HepG2 (cell line): Measurements from ENCODE around the gene UBE2L6. TPM values are rescaled to one million over a fixed set of nuclear protein-coding genes. Genes with fewer than 3 reads are reported as not detected.

Experiments
- ATAC-seq: fragments of 200-7000 bp; cut with Tn5 transposase; 3 replicates; pipeline ENCODE4 v1.9.1; 2020; ENCODE audit warnings: mild to moderate bottlenecking, moderate library complexity
- BruUV-seq: library from RNA; stranded (reverse); fragments of 400-500 nt; replicated peaks from 2 replicates; lab custom pipeline; 2021; lab: Mats Ljungman, UMichigan
- CTCF ChIA-PET: fragments of 300-600 bp; formaldehyde crosslinking; extraction: SDS; loops from one replicate; lab custom pipeline; 2021; ENCODE audit warnings: low total read pairs, inconsistent platforms, low intra/inter-chr PET ratio; lab: Yijun Ruan, JAX
- POLR2A ChIA-PET: fragments of 350-600 bp; sonication (Branson Sonifier 250); formaldehyde crosslinking; loops from one replicate; lab custom pipeline; 2020; ENCODE audit warnings: antibody characterized with exemption, inconsistent platforms; lab: Yijun Ruan, JAX
- DNase-seq: peaks from one replicate; pipeline ENCODE4 v3.0.0-alpha.2; 2015; ENCODE audit warnings: low spot score
- FAIRE-seq: peaks from 3 replicates; lab custom pipeline; 2011; peaks lifted over from hg19 to GRCh38; lab: Jason Lieb, UNC
- H2AFZ ChIP-seq: one replicate; pipeline ENCODE4 v1.6.1; 2011; ENCODE audit warnings: low read length, inconsistent platforms
- H3K27ac ChIP-seq: fragments of 300-600 bp; 3 replicates; pipeline ENCODE4 v1.8.0; 2011; ENCODE audit warnings: mixed run types, mild to moderate bottlenecking, mixed read lengths, low read length, inconsistent platforms; ENCODE audit not compliant: insufficient read depth; ENCODE audit errors: extremely low read length
- H3K27me3 ChIP-seq, 2 experiments: fragments of 200-600 bp in 1 of 2; 2 replicates in 1 of 2; 3 replicates in 1 of 2; pipeline versions ENCODE4 v1.6.0 to v1.8.0; 2011; ENCODE audit warnings: low read length in 2 of 2, mild to moderate bottlenecking in 2 of 2, moderate library complexity in 2 of 2, inconsistent platforms in 1 of 2; ENCODE audit not compliant: insufficient read depth in 2 of 2, control insufficient read depth in 1 of 2
- H3K36me3 ChIP-seq, 2 experiments: fragments of 200-600 bp in 1 of 2; replicated peaks in 1 of 2; 2 replicates in 1 of 2; 3 replicates in 1 of 2; pipeline versions ENCODE4 v1.5.1 to v1.8.0; 2011; ENCODE audit warnings: low read length in 2 of 2, inconsistent platforms in 1 of 2; ENCODE audit not compliant: insufficient read depth in 2 of 2, control insufficient read depth in 1 of 2
- H3K4me1 ChIP-seq: 2 replicates; pipeline ENCODE4 v1.5.1; 2012; ENCODE audit warnings: low read length, inconsistent platforms; ENCODE audit not compliant: insufficient read depth
- H3K4me2 ChIP-seq: 2 replicates; pipeline ENCODE4 v1.6.0; 2011; ENCODE audit warnings: low read depth, low read length, inconsistent platforms
- H3K4me3 ChIP-seq, 3 experiments: fragments of 200-600 bp in 1 of 3; sonication (generic), shearing (Covaris generic) in 1 of 3; replicated peaks in 1 of 3; 2 replicates each; pipeline ENCODE4 v1.5.1; 2011 to 2016; ENCODE audit warnings: low read length in 3 of 3, inconsistent platforms in 2 of 3, low read depth in 2 of 3, mild to moderate bottlenecking in 2 of 3, control low read depth in 1 of 3, mixed read lengths in 1 of 3; ENCODE audit not compliant: insufficient read depth in 1 of 3
- H3K79me2 ChIP-seq: one replicate; pipeline ENCODE4 v1.6.1; 2011; ENCODE audit warnings: low read length, inconsistent platforms; ENCODE audit not compliant: insufficient read depth
- H3K9ac ChIP-seq: 2 replicates; pipeline ENCODE4 v1.6.0; 2011; ENCODE audit warnings: mild to moderate bottlenecking, low read depth, low read length, inconsistent platforms; ENCODE audit not compliant: insufficient read depth
- H3K9me3 ChIP-seq: 2 replicates; pipeline ENCODE4 v1.5.1; 2012; ENCODE audit warnings: mild to moderate bottlenecking, low read length
- H4K20me1 ChIP-seq: 2 replicates; pipeline ENCODE4 v1.6.0; 2011; ENCODE audit warnings: inconsistent platforms, mild to moderate bottlenecking, low read length, moderate library complexity; ENCODE audit not compliant: insufficient read depth
- ETV6 ChIP-seq: sonication (generic); formaldehyde crosslinking; conservative IDR thresholded peaks from 2 replicates; pipeline ENCODE4 v1.4.0; 2020; ENCODE audit warnings: missing genetic modification reagents
- HOXA9 ChIP-seq: sonication (generic); formaldehyde crosslinking; IDR thresholded peaks from 2 replicates; pipeline ENCODE4 v1.8.1; 2022; ENCODE audit warnings: missing genetic modification reagents, mild to moderate bottlenecking, moderate library complexity, borderline replicate concordance
- MBD4 ChIP-seq: IDR thresholded peaks from 2 replicates; pipeline ENCODE4 v1.6.1; 2012; ENCODE audit warnings: low read length, inconsistent platforms, borderline replicate concordance
- MXI1 ChIP-seq: IDR thresholded peaks from 3 replicates; pipeline ENCODE4 v1.6.1; 2012; ENCODE audit warnings: low read depth, low read length, inconsistent platforms, borderline replicate concordance
- MYC ChIP-seq: sonication (generic); formaldehyde crosslinking; IDR thresholded peaks from 2 replicates; pipeline ENCODE4 v1.9.0; 2021; ENCODE audit warnings: missing genetic modification reagents, borderline replicate concordance
- SRSF9 ChIP-seq: fragments of 200-400 bp; formaldehyde crosslinking; IDR thresholded peaks from 2 replicates; pipeline ENCODE4 v1.6.1; 2018; ENCODE audit warnings: borderline replicate concordance, mild to moderate bottlenecking, low read depth, low read length; ENCODE audit not compliant: insufficient read depth, poor library complexity, severe bottlenecking
- ZNF232 ChIP-seq: sonication (generic); formaldehyde crosslinking; IDR thresholded peaks from 2 replicates; pipeline ENCODE4 v1.4.0; 2020; ENCODE audit warnings: missing genetic modification reagents, borderline replicate concordance
- ZNF501 ChIP-seq: sonication (generic); formaldehyde crosslinking; IDR thresholded peaks from 2 replicates; pipeline ENCODE4 v1.5.1; 2020; ENCODE audit warnings: mild to moderate bottlenecking, moderate library complexity, missing genetic modification reagents
- ZNF547 ChIP-seq: sonication (generic); formaldehyde crosslinking; IDR thresholded peaks from 2 replicates; pipeline ENCODE4 v1.5.1; 2020; ENCODE audit warnings: mild to moderate bottlenecking, missing genetic modification reagents
- ZNF629 ChIP-seq: sonication (generic); formaldehyde crosslinking; conservative IDR thresholded peaks from 2 replicates; pipeline ENCODE4 v1.5.0; 2020; ENCODE audit warnings: missing genetic modification reagents
- ZNF777 ChIP-seq: sonication (generic); formaldehyde crosslinking; IDR thresholded peaks from 2 replicates; pipeline ENCODE4 v1.4.0; 2020; ENCODE audit warnings: missing genetic modification reagents
- ZNF781 ChIP-seq: sonication (generic); formaldehyde crosslinking; IDR thresholded peaks from 2 replicates; pipeline ENCODE4 v1.5.1; 2020; ENCODE audit warnings: borderline replicate concordance, mild to moderate bottlenecking, missing genetic modification reagents; ENCODE audit errors: not compliant biosample characterization
- WGBS: methylation state at CpG from one replicate; pipeline ENCODE4 v1.1.6; 2017; ENCODE audit warnings: low lambda C conversion rate; 5-methylcytosine and 5-hydroxymethylcytosine counted together
- in situ Hi-C: cut with HindIII; loops from 2 replicates; pipeline ENCODE4 v1.10.0; 2017; ENCODE audit warnings: low pct_unique_long_range_greater_than_20kb; ENCODE audit not compliant: extremely low pct_ligation_motif_present
- intact Hi-C: fragments of 100-400 bp; cut with micrococcal nuclease; formaldehyde crosslinking; loops from one replicate; pipeline ENCODE4 v1.10.0; 2022; ENCODE audit not compliant: unreplicated experiment
- polyA plus RNA-seq, 8 experiments: library from polyadenylated mRNA; depleted of rRNA in 3 of 8; stranded (reverse) in 7 of 8; unstranded in 1 of 8; fragments of >200 nt; fragmentation: Illumina TruSeq in 4 of 8; extraction: Trizol in 4 of 8; gene quantifications; 2 replicates each; pipeline versions ENCODE4 v1.2.1 to v1.2.3, GENCODE V29; 2011 to 2016; ENCODE audit warnings: low read depth in 4 of 8, missing spikeins in 1 of 8, mixed read lengths in 1 of 8; ENCODE audit not compliant: insufficient read depth in 1 of 8
- total RNA-seq, 5 experiments: library from RNA; depleted of rRNA; stranded (reverse); fragments of >200 nt; fragmentation: Illumina TruSeq; extraction: Trizol; gene quantifications; 2 replicates each; pipeline ENCODE4 v1.2.3, GENCODE V29; 2016; ENCODE audit warnings: low read depth in 1 of 5
- TF ChIP-seq, protein P1 (sequence below): sonication (generic); formaldehyde crosslinking; IDR thresholded peaks from 2 replicates; pipeline ENCODE4 v1.9.0; 2021; ENCODE audit warnings: missing genetic modification reagents, mild to moderate bottlenecking, borderline replicate concordance
- TF ChIP-seq, protein P2 (sequence below), 2 experiments: sonication (generic) in 1 of 2; formaldehyde crosslinking in 1 of 2; IDR thresholded peaks; 2 replicates each; pipeline versions ENCODE4 v1.5.1 to v1.6.1; 2011 to 2020; ENCODE audit warnings: borderline replicate concordance in 1 of 2, low read depth in 1 of 2, low read length in 1 of 2, mild to moderate bottlenecking in 1 of 2, missing genetic modification reagents in 1 of 2, moderate library complexity in 1 of 2
- TF ChIP-seq, protein P3 (sequence below): sonication (generic); formaldehyde crosslinking; IDR thresholded peaks from 2 replicates; pipeline ENCODE4 v1.8.1; 2023; ENCODE audit warnings: mild to moderate bottlenecking, inconsistent platforms, moderate library complexity, missing genetic modification reagents, borderline replicate concordance

UBE2L6 gene
- total and polyA plus RNA-seq, 2 of the 13 experiments (the other 11 are each of a cell fraction or from before 2014, with no cell fraction given), result 30.3 to 30.4 TPM

DNA sequence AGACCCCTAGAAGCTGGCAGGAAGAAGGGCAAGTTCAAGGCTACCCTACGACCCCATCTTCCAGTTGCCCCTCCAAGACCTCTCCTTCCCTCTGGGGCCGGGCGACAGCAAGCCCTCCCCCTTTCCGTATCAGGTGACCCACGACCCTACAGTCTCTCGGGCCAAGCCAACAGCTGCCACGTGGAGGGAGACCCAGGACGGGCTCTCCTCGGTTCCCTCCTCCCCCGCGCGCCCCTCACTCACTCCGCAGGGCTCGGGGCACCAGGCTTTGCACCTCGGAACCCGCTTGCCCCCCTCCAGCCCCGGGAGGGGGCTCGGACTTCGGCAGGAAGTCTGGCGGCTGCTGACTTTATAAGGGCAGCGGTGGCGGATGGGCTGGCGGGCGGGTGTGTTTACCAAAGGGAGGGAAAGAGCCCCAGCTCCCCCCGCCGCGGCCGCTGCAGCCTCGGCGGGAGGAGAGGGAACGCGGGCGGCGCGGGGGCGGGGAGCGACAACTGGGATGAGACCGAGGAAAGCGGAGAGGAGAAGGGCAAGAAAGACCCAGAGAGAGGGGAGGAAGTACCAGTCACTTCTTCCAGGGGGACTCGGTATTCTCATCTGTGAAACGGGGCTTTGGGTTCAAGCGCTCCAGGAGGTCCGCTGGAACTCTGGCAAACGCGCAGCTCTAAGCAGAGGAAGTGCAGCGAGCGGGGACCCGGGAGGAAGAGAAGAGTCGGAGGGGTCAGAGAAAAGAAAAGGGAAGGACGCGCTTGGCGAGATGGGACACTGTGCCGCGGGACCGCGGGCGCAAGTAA lies 52.7 kb downstream of the UBE2L6 start:
- Histone ChIP-seq H3K9ac (peak overlapping the region; percentile 85), H3K4me2 (peak overlapping the region; percentile 96), H2AFZ (no peak overlapping the region), H3K27me3 (no peaks in the 10 kb centered on the region), H3K4me1 (peaks cover 61% of the 10 kb centered on the region), H3K79me2 (peaks cover 48% of the 10 kb centered on the region), H3K27ac (peak overlapping the region; percentile 82), H3K36me3 (peaks cover 0 to 13% of the 10 kb centered on the region in 2 experiments; a peak in 1 of 5 replicates), H3K4me3 (peak overlapping the region; percentile 76 to 95 (median 86)), H4K20me1 (no peaks in the 10 kb centered on the region), H3K9me3 (no peaks in the 10 kb centered on the region)
- ATAC-seq (peak; percentile 78), FAIRE-seq (no peak), DNase-seq (peak; percentile 46)
- intact Hi-C loops, result loop anchor here (1.0 kb wide), 2 partner anchors 16 to 17 kb away; partner anchors contain the start of gene TIMM10
- ChIA-PET POLR2A (interaction anchor here (0.8 to 6.9 kb wide), 14 partner anchors 9 to 189 kb away, joined by 3 to 111 read pairs (median 4); partner anchors contain the start of gene TIMM10), CTCF (interaction anchor here (1.5 kb wide), 1 partner anchor 12 kb away, joined by 4 read pairs; no protein-coding TSS in a partner anchor)
- no TSS peak for BruUV-seq
- in situ Hi-C loops, result no loop called here
- WGBS, result 2% methylated on average over 40 of the region's 57 CpGs
- peak; percentile 93 for TF ChIP-seq ZNF629 (CRISPR knock-in tag)
- TF ChIP-seq, protein P1, sequence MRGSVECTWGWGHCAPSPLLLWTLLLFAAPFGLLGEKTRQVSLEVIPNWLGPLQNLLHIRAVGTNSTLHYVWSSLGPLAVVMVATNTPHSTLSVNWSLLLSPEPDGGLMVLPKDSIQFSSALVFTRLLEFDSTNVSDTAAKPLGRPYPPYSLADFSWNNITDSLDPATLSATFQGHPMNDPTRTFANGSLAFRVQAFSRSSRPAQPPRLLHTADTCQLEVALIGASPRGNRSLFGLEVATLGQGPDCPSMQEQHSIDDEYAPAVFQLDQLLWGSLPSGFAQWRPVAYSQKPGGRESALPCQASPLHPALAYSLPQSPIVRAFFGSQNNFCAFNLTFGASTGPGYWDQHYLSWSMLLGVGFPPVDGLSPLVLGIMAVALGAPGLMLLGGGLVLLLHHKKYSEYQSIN, result 0 out of 2 replicates have a peak, but pooled peaks have one; percentile 54
- TF ChIP-seq ZNF777 (CRISPR knock-in tag), result peak; percentile 13; the same call in 1 of the 2 replicates
- TF ChIP-seq ZNF501 (CRISPR knock-in tag), result peak; percentile 83
- no peak; the same call in 1 of the 2 replicates for TF ChIP-seq ETV6 (CRISPR knock-in tag)
- TF ChIP-seq MXI1, result peak; percentile 47; the same call in 1 of the 3 replicates
- TF ChIP-seq, protein P2, sequence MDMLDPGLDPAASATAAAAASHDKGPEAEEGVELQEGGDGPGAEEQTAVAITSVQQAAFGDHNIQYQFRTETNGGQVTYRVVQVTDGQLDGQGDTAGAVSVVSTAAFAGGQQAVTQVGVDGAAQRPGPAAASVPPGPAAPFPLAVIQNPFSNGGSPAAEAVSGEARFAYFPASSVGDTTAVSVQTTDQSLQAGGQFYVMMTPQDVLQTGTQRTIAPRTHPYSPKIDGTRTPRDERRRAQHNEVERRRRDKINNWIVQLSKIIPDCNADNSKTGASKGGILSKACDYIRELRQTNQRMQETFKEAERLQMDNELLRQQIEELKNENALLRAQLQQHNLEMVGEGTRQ (IDR thresholded peaks at IDR 0.05; ENCODE audit: low read depth, low read length), result no peak
- TF ChIP-seq, protein P2 (CRISPR knock-in tag; IDR thresholded peaks at IDR 0.05; ENCODE audit: borderline replicate concordance), result peak; percentile 44
- peak; percentile 17; the same call in 1 of the 2 replicates for TF ChIP-seq ZNF547
- TF ChIP-seq SRSF9, result no peak
- TF ChIP-seq MYC (CRISPR knock-in tag), result peak; percentile 83; the same call in 1 of the 2 replicates
- TF ChIP-seq HOXA9 (CRISPR knock-in tag), result no peak
- TF ChIP-seq ZNF232 (CRISPR knock-in tag), result peak; percentile 1; the same call in 1 of the 2 replicates
- no peak for TF ChIP-seq ZNF781 (CRISPR knock-in tag)
- TF ChIP-seq, protein P3, sequence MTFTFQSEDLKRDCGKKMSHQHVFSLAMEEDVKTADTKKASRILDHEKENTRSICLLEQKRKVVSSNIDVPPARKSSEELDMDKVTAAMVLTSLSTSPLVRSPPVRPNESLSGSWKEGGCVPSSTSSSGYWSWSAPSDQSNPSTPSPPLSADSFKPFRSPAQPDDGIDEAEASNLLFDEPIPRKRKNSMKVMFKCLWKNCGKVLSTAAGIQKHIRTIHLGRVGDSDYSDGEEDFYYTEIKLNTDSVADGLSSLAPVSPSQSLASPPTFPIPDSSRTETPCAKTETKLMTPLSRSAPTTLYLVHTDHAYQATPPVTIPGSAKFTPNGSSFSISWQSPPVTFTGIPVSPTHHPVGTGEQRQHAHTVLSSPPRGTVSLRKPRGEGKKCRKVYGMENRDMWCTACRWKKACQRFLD (CRISPR knock-in tag), result 0 out of 2 replicates have a peak, but pooled peaks have one; percentile 49
- no peak for TF ChIP-seq MBD4
